ENCODE data around the gene SLC26A4. TPM values are rescaled to one million over a fixed set of nuclear protein-coding genes. Genes with fewer than 3 reads are reported as not detected.

The SLC26A4 gene
- total RNA-seq, 1 experiment from 2014 or later = 0.33 TPM

DNA sequence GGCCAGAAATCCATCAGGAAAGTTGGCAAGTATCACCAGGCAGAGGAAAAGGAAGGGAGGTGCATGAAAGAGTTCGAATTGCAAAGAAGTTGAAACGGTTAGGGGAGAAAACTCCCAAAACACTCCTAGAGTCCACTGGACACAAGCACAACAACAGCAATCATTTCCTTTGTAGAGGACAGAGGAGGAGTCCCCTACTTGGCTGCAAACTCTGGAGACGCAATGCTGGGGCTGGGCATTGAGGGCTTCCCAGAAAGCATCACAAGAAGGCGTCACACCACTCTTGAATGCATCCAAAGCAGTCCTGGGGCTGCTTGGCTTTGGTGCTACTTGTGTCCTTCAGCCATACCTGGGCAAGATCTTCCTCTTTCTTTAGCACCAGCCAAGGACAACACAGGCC is 18.1 kb upstream of the SLC26A4 start:
- Histone ChIP-seq H3K18ac (ENCODE audit: insufficient read length, low read depth, low read length) (no peak overlapping the region), H3K79me1 (ENCODE audit: insufficient read depth, low read depth, low read length, poor library complexity, severe bottlenecking) (no peaks in the 10 kb centered on the region), H2BK20ac (ENCODE audit: low read depth, low read length, poor library complexity, severe bottlenecking) (no peak overlapping the region), H4K5ac (ENCODE audit: insufficient read length, low read depth, low read length) (no peak overlapping the region), H2BK15ac (ENCODE audit: low read depth, low read length) (no peak overlapping the region), H4K20me1 (ENCODE audit: control insufficient read depth, insufficient read depth, insufficient read length) (no peaks in the 10 kb centered on the region), H2BK12ac (ENCODE audit: insufficient read length, low read depth, low read length) (no peak overlapping the region), H3K56ac (ENCODE audit: insufficient read length, low read depth, low read length) (no peak overlapping the region), H2BK120ac (ENCODE audit: low read depth, low read length, poor library complexity, severe bottlenecking) (no peak overlapping the region), H3K27me3 (ENCODE audit: insufficient read depth, low read length) (no peaks in the 10 kb centered on the region), H3K23ac (ENCODE audit: insufficient read length, low read depth, low read length) (no peak overlapping the region), H3K9me3 (ENCODE audit: control insufficient read depth, low read depth, low read length) (no peaks in the 10 kb centered on the region), H2AFZ (ENCODE audit: low read length) (no peak overlapping the region), H3K27ac (ENCODE audit: insufficient read length, low read depth, low read length) (no peak overlapping the region), H3K23me2 (ENCODE audit: insufficient read length, low read depth, low read length, poor library complexity, severe bottlenecking) (no peaks in the 10 kb centered on the region), H3K79me2 (ENCODE audit: insufficient read depth, low read length) (no peaks in the 10 kb centered on the region), H3K9ac (ENCODE audit: extremely low read depth, insufficient read length, low read length) (no peak overlapping the region), H3T11ph (ENCODE audit: low read length) (no peak overlapping the region), H2AK5ac (ENCODE audit: insufficient read length, low read length) (no peak overlapping the region), H4K91ac (ENCODE audit: insufficient read length, low read depth, low read length) (no peak overlapping the region), H3K4me2 (ENCODE audit: insufficient read depth, insufficient read length, low read length) (no peak overlapping the region), H3K4ac (ENCODE audit: low read depth, low read length) (no peak overlapping the region), H3K14ac (ENCODE audit: insufficient read depth, low read length) (no peak overlapping the region), H2BK5ac (ENCODE audit: insufficient read length, low read length) (no peak overlapping the region), H3K4me1 (ENCODE audit: insufficient read depth, low read length) (no peaks in the 10 kb centered on the region), H4K8ac (replicated peaks; ENCODE audit: insufficient read length, low read depth, low read length) (no peak overlapping the region)
- DNase-seq = no peak
- whole genome bisulfite sequencing (ENCODE audit: extremely low coverage, insufficient read length, low lambda C conversion rate) = no CpG with 5 or more reads among the region's 4 CpGs
- no peak overlapping the region for H3K4me3 Mint-ChIP-seq
- no peak overlapping the region; a peak in 1 of 7 replicates for H3K27ac Mint-ChIP-seq
- TF ChIP-seq, protein P1, sequence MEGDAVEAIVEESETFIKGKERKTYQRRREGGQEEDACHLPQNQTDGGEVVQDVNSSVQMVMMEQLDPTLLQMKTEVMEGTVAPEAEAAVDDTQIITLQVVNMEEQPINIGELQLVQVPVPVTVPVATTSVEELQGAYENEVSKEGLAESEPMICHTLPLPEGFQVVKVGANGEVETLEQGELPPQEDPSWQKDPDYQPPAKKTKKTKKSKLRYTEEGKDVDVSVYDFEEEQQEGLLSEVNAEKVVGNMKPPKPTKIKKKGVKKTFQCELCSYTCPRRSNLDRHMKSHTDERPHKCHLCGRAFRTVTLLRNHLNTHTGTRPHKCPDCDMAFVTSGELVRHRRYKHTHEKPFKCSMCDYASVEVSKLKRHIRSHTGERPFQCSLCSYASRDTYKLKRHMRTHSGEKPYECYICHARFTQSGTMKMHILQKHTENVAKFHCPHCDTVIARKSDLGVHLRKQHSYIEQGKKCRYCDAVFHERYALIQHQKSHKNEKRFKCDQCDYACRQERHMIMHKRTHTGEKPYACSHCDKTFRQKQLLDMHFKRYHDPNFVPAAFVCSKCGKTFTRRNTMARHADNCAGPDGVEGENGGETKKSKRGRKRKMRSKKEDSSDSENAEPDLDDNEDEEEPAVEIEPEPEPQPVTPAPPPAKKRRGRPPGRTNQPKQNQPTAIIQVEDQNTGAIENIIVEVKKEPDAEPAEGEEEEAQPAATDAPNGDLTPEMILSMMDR (conservative IDR thresholded peaks at IDR 0.05) = no peak
- peaks cover 0 to 5% of the 10 kb centered on the region in 2 experiments; a peak in 3 of 4 replicates for H3K4me1 Mint-ChIP-seq
- H3K36me3 Mint-ChIP-seq (ENCODE audit: insufficient read depth in 1 of 3, low read depth in 3 of 3) = 0 out of 7 replicates have a peak, but pooled peaks cover 0 to 3% (median 0%) of the 10 kb centered on the region in 3 experiments
- peaks cover 9% of the 10 kb centered on the region for H3K27me3 Mint-ChIP-seq (ENCODE audit: low read depth)
- peaks cover 4% of the 10 kb centered on the region in 2 experiments; a peak in 3 of 5 replicates for H3K9me3 Mint-ChIP-seq

Data from H9 (cell line).